H9 (cell line): ENCODE data around the gene IZUMO1. TPM values are rescaled to one million over a fixed set of nuclear protein-coding genes. Genes with fewer than 3 reads are reported as not detected.

Source experiments
- DNase-seq: peaks from one replicate; pipeline ENCODE4 v3.0.0-alpha.2; 2017
- H2AFZ ChIP-seq: one replicate; pipeline ENCODE4 v1.6.1; 2013; ENCODE audit warnings: mild to moderate bottlenecking, low read length, control low read depth, moderate library complexity
- H2AK5ac ChIP-seq: 2 replicates; pipeline ENCODE4 v1.6.1; 2013; ENCODE audit warnings: low read length, control low read depth, mixed read lengths; ENCODE audit not compliant: insufficient read length
- H2BK120ac ChIP-seq: one replicate; pipeline ENCODE4 v1.6.1; 2013; ENCODE audit warnings: low read depth, mild to moderate bottlenecking, low read length, control low read depth, inconsistent platforms; ENCODE audit not compliant: poor library complexity, severe bottlenecking
- H2BK12ac ChIP-seq: 2 replicates; pipeline ENCODE4 v1.6.1; 2013; ENCODE audit warnings: low read length, control low read depth, mixed read lengths, low read depth; ENCODE audit not compliant: insufficient read length
- H2BK15ac ChIP-seq: 2 replicates; pipeline ENCODE4 v1.6.1; 2013; ENCODE audit warnings: low read depth, low read length, control low read depth
- H2BK20ac ChIP-seq: one replicate; pipeline ENCODE4 v1.6.1; 2013; ENCODE audit warnings: low read depth, mild to moderate bottlenecking, low read length, control low read depth, inconsistent platforms; ENCODE audit not compliant: poor library complexity, severe bottlenecking
- H2BK5ac ChIP-seq: 2 replicates; pipeline ENCODE4 v1.6.1; 2013; ENCODE audit warnings: low read length, control low read depth, mixed read lengths; ENCODE audit not compliant: insufficient read length
- H3K14ac ChIP-seq: 2 replicates; pipeline ENCODE4 v1.6.1; 2013; ENCODE audit warnings: low read length, control low read depth; ENCODE audit not compliant: insufficient read depth
- H3K18ac ChIP-seq: 2 replicates; pipeline ENCODE4 v1.6.1; 2013; ENCODE audit warnings: low read depth, mild to moderate bottlenecking, mixed read lengths, low read length, control low read depth; ENCODE audit not compliant: insufficient read length
- H3K23ac ChIP-seq: 2 replicates; pipeline ENCODE4 v1.6.1; 2013; ENCODE audit warnings: low read length, control low read depth, mixed read lengths, low read depth; ENCODE audit not compliant: insufficient read length
- H3K23me2 ChIP-seq: 2 replicates; pipeline ENCODE4 v1.6.1; 2013; ENCODE audit warnings: low read depth, mild to moderate bottlenecking, mixed read lengths, low read length, control low read depth; ENCODE audit not compliant: insufficient read length, poor library complexity, severe bottlenecking
- H3K27ac ChIP-seq: 2 replicates; pipeline ENCODE4 v1.5.1; 2013; ENCODE audit warnings: low read length, control low read depth, mixed read lengths, low read depth; ENCODE audit not compliant: insufficient read length
- H3K27me3 ChIP-seq: 2 replicates; pipeline ENCODE4 v1.6.1; 2013; ENCODE audit warnings: low read length, control low read depth, inconsistent platforms; ENCODE audit not compliant: insufficient read depth
- H3K4ac ChIP-seq: 2 replicates; pipeline ENCODE4 v1.6.1; 2013; ENCODE audit warnings: low read depth, mild to moderate bottlenecking, control low read depth, inconsistent platforms, low read length, moderate library complexity
- H3K4me1 ChIP-seq: 2 replicates; pipeline ENCODE4 v1.6.1; 2013; ENCODE audit warnings: low read length, control low read depth, inconsistent platforms; ENCODE audit not compliant: insufficient read depth
- H3K4me2 ChIP-seq: 2 replicates; pipeline ENCODE4 v1.6.1; 2013; ENCODE audit warnings: low read length, control low read depth, mixed read lengths; ENCODE audit not compliant: insufficient read length, insufficient read depth
- H3K56ac ChIP-seq: 2 replicates; pipeline ENCODE4 v1.6.1; 2013; ENCODE audit warnings: low read depth, mild to moderate bottlenecking, mixed read lengths, low read length, control low read depth; ENCODE audit not compliant: insufficient read length
- H3K79me1 ChIP-seq: 2 replicates; pipeline ENCODE4 v1.6.1; 2013; ENCODE audit warnings: low read depth, mild to moderate bottlenecking, moderate library complexity, low read length, control low read depth, inconsistent platforms; ENCODE audit not compliant: insufficient read depth, poor library complexity, severe bottlenecking
- H3K79me2 ChIP-seq: 2 replicates; pipeline ENCODE4 v1.6.1; 2013; ENCODE audit warnings: low read length, control low read depth, inconsistent platforms; ENCODE audit not compliant: insufficient read depth
- H3K9ac ChIP-seq: 2 replicates; pipeline ENCODE4 v1.6.1; 2013; ENCODE audit warnings: low read length, control low read depth, mixed read lengths; ENCODE audit not compliant: insufficient read length; ENCODE audit errors: extremely low read depth
- H3K9me3 ChIP-seq: one replicate; pipeline ENCODE4 v1.6.1; 2013; ENCODE audit warnings: low read depth, low read length, inconsistent platforms; ENCODE audit not compliant: control insufficient read depth
- H3T11ph ChIP-seq: one replicate; pipeline ENCODE4 v1.6.1; 2013; ENCODE audit warnings: mild to moderate bottlenecking, low read length, control low read depth, inconsistent platforms
- H4K20me1 ChIP-seq: one replicate; pipeline ENCODE4 v1.6.1; 2013; ENCODE audit not compliant: control insufficient read depth, insufficient read length, insufficient read depth
- H4K5ac ChIP-seq: 2 replicates; pipeline ENCODE4 v1.6.1; 2013; ENCODE audit warnings: low read depth, mild to moderate bottlenecking, mixed read lengths, low read length, control low read depth; ENCODE audit not compliant: insufficient read length
- H4K8ac ChIP-seq: replicated peaks from 2 replicates; pipeline ENCODE4 v1.6.1; 2013; ENCODE audit warnings: low read length, control low read depth, mixed read lengths, low read depth; ENCODE audit not compliant: insufficient read length
- H4K91ac ChIP-seq: 2 replicates; pipeline ENCODE4 v1.6.1; 2013; ENCODE audit warnings: low read depth, mild to moderate bottlenecking, moderate library complexity, mixed read lengths, low read length, control low read depth; ENCODE audit not compliant: insufficient read length
- H3K27ac Mint-ChIP-seq, 3 experiments: 2 replicates in 2 of 3; 3 replicates in 1 of 3; pipeline ENCODE4 v1.8.0; 2020 to 2021; ENCODE audit warnings: mixed read lengths in 3 of 3, mild to moderate bottlenecking in 1 of 3, moderate library complexity in 1 of 3
- H3K27me3 Mint-ChIP-seq: 2 replicates; pipeline ENCODE4 v1.8.0; 2021; ENCODE audit warnings: low read depth, mild to moderate bottlenecking, moderate library complexity, mixed read lengths
- H3K36me3 Mint-ChIP-seq, 3 experiments: 2 replicates in 2 of 3; 3 replicates in 1 of 3; pipeline ENCODE4 v1.8.0; 2020 to 2021; ENCODE audit warnings: low read depth in 3 of 3, mixed read lengths in 3 of 3; ENCODE audit not compliant: insufficient read depth in 1 of 3
- H3K4me1 Mint-ChIP-seq, 2 experiments: 2 replicates each; pipeline ENCODE4 v1.8.0; 2020; ENCODE audit warnings: mixed read lengths in 2 of 2
- H3K4me3 Mint-ChIP-seq, 2 experiments: 2 replicates in 1 of 2; 3 replicates in 1 of 2; pipeline ENCODE4 v1.8.0; 2020 to 2021; ENCODE audit warnings: mild to moderate bottlenecking in 2 of 2, mixed read lengths in 2 of 2, moderate library complexity in 1 of 2
- H3K9me3 Mint-ChIP-seq, 2 experiments: 2 replicates in 1 of 2; 3 replicates in 1 of 2; pipeline ENCODE4 v1.8.0; 2020; ENCODE audit warnings: mild to moderate bottlenecking in 2 of 2, mixed read lengths in 2 of 2, moderate library complexity in 1 of 2
- WGBS: extraction: QIAGEN DNeasy Blood & Tissue Kit; methylation state at CpG from one replicate; pipeline ENCODE4 v1.1.7; 2013; ENCODE audit warnings: missing lambda C conversion rate, low lambda C conversion rate, mixed read lengths; ENCODE audit not compliant: insufficient read length; ENCODE audit errors: extremely low coverage; 5-methylcytosine and 5-hydroxymethylcytosine counted together
- total RNA-seq: library from RNA; stranded (reverse); gene quantifications from 2 replicates; pipeline ENCODE4 v1.2.1, GENCODE V29; 2021
- TF ChIP-seq, protein P1 (sequence below): fragments of 200-600 bp; sonication (generic); conservative IDR thresholded peaks from 3 replicates; pipeline ENCODE4 v1.8.0; 2021; ENCODE audit warnings: antibody characterized with exemption, mild to moderate bottlenecking

Gene IZUMO1
- total RNA-seq, 1 experiment from 2014 or later: 3.7 TPM

DNA sequence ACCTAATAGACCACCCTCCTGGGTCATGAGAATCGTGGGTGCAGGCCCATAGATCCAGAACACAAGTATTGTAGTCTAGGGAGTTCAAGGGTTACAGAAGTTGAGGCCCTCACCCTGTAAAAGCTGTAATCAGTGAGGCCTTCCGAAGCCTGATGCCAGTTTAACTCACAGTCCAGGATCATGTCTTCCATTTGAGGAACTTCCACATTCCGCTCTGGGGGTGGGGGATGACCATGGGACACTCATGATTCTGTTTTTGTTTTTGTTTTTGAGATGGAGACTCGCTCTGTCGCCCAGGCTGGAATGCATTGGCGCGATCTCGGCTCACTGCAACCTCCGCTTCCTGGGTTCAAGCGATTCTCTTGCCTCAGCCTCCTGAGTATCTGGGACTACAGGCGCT is 4.6 kb downstream of the IZUMO1 start:
- DNase-seq: no peak
- WGBS: no CpG with 5 or more reads among the region's 11 CpGs
- no peak overlapping the region for H3K4me3 Mint-ChIP-seq

More for the DNA sequence above, 4.6 kb downstream of the IZUMO1 start:
- Histone ChIP-seq H2BK5ac (no peak overlapping the region), H3K14ac (no peak overlapping the region), H3K9me3 (no peaks in the 10 kb centered on the region), H2BK120ac (no peak overlapping the region), H2BK15ac (no peak overlapping the region), H3K23ac (no peak overlapping the region), H3K27me3 (no peaks in the 10 kb centered on the region; the same call in 1 of the 2 replicates), H3K4me2 (no peak overlapping the region), H3K4ac (no peak overlapping the region), H3K27ac (no peak overlapping the region), H3K23me2 (peaks cover 10% of the 10 kb centered on the region), H3K9ac (no peak overlapping the region), H4K20me1 (no peaks in the 10 kb centered on the region), H3K56ac (no peak overlapping the region), H3K4me1 (no peaks in the 10 kb centered on the region), H4K91ac (no peak overlapping the region), H3K79me1 (no peaks in the 10 kb centered on the region), H3T11ph (no peak overlapping the region), H2AFZ (no peak overlapping the region), H4K5ac (no peak overlapping the region), H3K79me2 (no peaks in the 10 kb centered on the region), H2BK12ac (no peak overlapping the region), H3K18ac (no peak overlapping the region), H2BK20ac (no peak overlapping the region), H2AK5ac (no peak overlapping the region), H4K8ac (no peak overlapping the region)
- Mint-ChIP-seq H3K27me3 (peaks cover 21% of the 10 kb centered on the region), H3K36me3 (no peaks in the 10 kb centered on the region), H3K4me1 (peaks cover 35 to 53% of the 10 kb centered on the region in 2 experiments), H3K27ac (no peak overlapping the region), H3K9me3 (no peaks in the 10 kb centered on the region; a peak in 1 of 5 replicates)
- TF ChIP-seq, protein P1, sequence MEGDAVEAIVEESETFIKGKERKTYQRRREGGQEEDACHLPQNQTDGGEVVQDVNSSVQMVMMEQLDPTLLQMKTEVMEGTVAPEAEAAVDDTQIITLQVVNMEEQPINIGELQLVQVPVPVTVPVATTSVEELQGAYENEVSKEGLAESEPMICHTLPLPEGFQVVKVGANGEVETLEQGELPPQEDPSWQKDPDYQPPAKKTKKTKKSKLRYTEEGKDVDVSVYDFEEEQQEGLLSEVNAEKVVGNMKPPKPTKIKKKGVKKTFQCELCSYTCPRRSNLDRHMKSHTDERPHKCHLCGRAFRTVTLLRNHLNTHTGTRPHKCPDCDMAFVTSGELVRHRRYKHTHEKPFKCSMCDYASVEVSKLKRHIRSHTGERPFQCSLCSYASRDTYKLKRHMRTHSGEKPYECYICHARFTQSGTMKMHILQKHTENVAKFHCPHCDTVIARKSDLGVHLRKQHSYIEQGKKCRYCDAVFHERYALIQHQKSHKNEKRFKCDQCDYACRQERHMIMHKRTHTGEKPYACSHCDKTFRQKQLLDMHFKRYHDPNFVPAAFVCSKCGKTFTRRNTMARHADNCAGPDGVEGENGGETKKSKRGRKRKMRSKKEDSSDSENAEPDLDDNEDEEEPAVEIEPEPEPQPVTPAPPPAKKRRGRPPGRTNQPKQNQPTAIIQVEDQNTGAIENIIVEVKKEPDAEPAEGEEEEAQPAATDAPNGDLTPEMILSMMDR: no peak
